ENCODE measurements around the gene MYCL.
"Not testable (repeated sequence)": the region's sequence is repeated elsewhere in the genome, so short reads cannot be mapped to it uniquely, and the experiment has no call there.

The MYCL gene

GRCh38 chr1:39890880-39891279, 10.8 kb downstream of the MYCL start:
- Mint-ChIP-seq H3K9me3 (no peaks in the 10 kb centered on the region), H3K4me1 (ENCODE audit: low read depth) (peaks cover 61% of the 10 kb centered on the region), H3K27me3 (no peaks in the 10 kb centered on the region), H3K4me3 (no peak overlapping the region), H3K27ac (peak overlapping the region; percentile 84), H3K36me3 (ENCODE audit: low read depth) (peaks cover 5% of the 10 kb centered on the region)
- intact Hi-C loops (cut with micrococcal nuclease), result loop anchor here (5.0 kb wide), 1 partner anchor 44 kb away; no protein-coding TSS in a partner anchor

GRCh38 chr1:39890273-39890672, 11.4 kb downstream of the MYCL start:
- Mint-ChIP-seq H3K27me3 (no peaks in the 10 kb centered on the region), H3K4me3 (no peak overlapping the region), H3K9me3 (no peaks in the 10 kb centered on the region), H3K36me3 (ENCODE audit: low read depth) (no peaks in the 10 kb centered on the region), H3K27ac (peak overlapping the region; percentile 84), H3K4me1 (ENCODE audit: low read depth) (peaks cover 55% of the 10 kb centered on the region)
- intact Hi-C loops (cut with micrococcal nuclease), result loop anchor here (5.0 kb wide), 1 partner anchor 43 kb away; no protein-coding TSS in a partner anchor

- Mint-ChIP-seq H3K27ac (no peak overlapping the region), H3K4me1 (ENCODE audit: low read depth) (peaks cover 42% of the 10 kb centered on the region), H3K36me3 (ENCODE audit: low read depth) (peaks cover 6% of the 10 kb centered on the region), H3K27me3 (no peaks in the 10 kb centered on the region), H3K4me3 (no peak overlapping the region), H3K9me3 (no peaks in the 10 kb centered on the region)
- intact Hi-C loops (cut with micrococcal nuclease), result no loop called here
These were observed 14.9 kb downstream of the MYCL start for GRCh38 chr1:39886757-39887231.

- Mint-ChIP-seq H3K36me3 (ENCODE audit: low read depth) (peaks cover 13% of the 10 kb centered on the region), H3K27me3 (no peaks in the 10 kb centered on the region), H3K9me3 (no peaks in the 10 kb centered on the region), H3K4me3 (no peak overlapping the region), H3K4me1 (ENCODE audit: low read depth) (peaks cover 39% of the 10 kb centered on the region), H3K27ac (no peak overlapping the region)
- intact Hi-C loops (cut with micrococcal nuclease), result no loop called here
These were observed 16.2 kb downstream of the MYCL start for GRCh38 chr1:39885516-39885915.

- Mint-ChIP-seq H3K27me3 (no peaks in the 10 kb centered on the region), H3K27ac (peak overlapping the region; percentile 90), H3K4me1 (ENCODE audit: low read depth) (peaks cover 54% of the 10 kb centered on the region), H3K36me3 (ENCODE audit: low read depth) (peaks cover 15% of the 10 kb centered on the region), H3K4me3 (peak overlapping the region; percentile 94), H3K9me3 (no peaks in the 10 kb centered on the region)
- intact Hi-C loops (cut with micrococcal nuclease), result no loop called here
These were observed 19.6 kb downstream of the MYCL start for GRCh38 chr1:39882152-39882551.

- no peak overlapping the region for H3K4me3 Mint-ChIP-seq
- peaks cover 21% of the 10 kb centered on the region for H3K36me3 Mint-ChIP-seq (ENCODE audit: low read depth)
- no peaks in the 10 kb centered on the region for H3K27me3 Mint-ChIP-seq
- peaks cover 70% of the 10 kb centered on the region for H3K4me1 Mint-ChIP-seq (ENCODE audit: low read depth)
- peak overlapping the region; percentile 74 for H3K27ac Mint-ChIP-seq
- intact Hi-C loops (cut with micrococcal nuclease), result no loop called here
- H3K9me3 Mint-ChIP-seq, result no peaks in the 10 kb centered on the region
These were observed 23.4 kb downstream of the MYCL start for GRCh38 chr1:39877980-39878956.

- intact Hi-C loops (cut with micrococcal nuclease), result no loop called here
- H3K4me1 Mint-ChIP-seq (ENCODE audit: low read depth), result peaks cover 74% of the 10 kb centered on the region
- H3K36me3 Mint-ChIP-seq (ENCODE audit: low read depth), result peaks cover 27% of the 10 kb centered on the region
- peak overlapping the region; percentile 20 for H3K4me3 Mint-ChIP-seq
- H3K27ac Mint-ChIP-seq, result peak overlapping the region; percentile 74
- no peaks in the 10 kb centered on the region for H3K9me3 Mint-ChIP-seq
- H3K27me3 Mint-ChIP-seq, result no peaks in the 10 kb centered on the region
These were observed 24.4 kb downstream of the MYCL start for GRCh38 chr1:39877231-39877778.

- no peaks in the 10 kb centered on the region for H3K9me3 Mint-ChIP-seq
These were observed 25.6 kb downstream of the MYCL start for GRCh38 chr1:39876144-39876543.

GRCh38 chr1:39872698-39873097, 29.0 kb downstream of the MYCL start:
- Mint-ChIP-seq H3K36me3 (ENCODE audit: low read depth) (peaks cover 47% of the 10 kb centered on the region), H3K4me1 (ENCODE audit: low read depth) (peaks cover 54% of the 10 kb centered on the region), H3K27me3 (no peaks in the 10 kb centered on the region), H3K4me3 (no peak overlapping the region), H3K9me3 (no peaks in the 10 kb centered on the region), H3K27ac (no peak overlapping the region)
- intact Hi-C loops (cut with micrococcal nuclease), result no loop called here

More at GRCh38 chr1:39876144-39876543, 25.6 kb downstream of the MYCL start:
- Mint-ChIP-seq H3K27ac (peak overlapping the region; percentile 74), H3K4me1 (ENCODE audit: low read depth) (peaks cover 74% of the 10 kb centered on the region), H3K4me3 (no peak overlapping the region), H3K27me3 (no peaks in the 10 kb centered on the region), H3K36me3 (ENCODE audit: low read depth) (peaks cover 26% of the 10 kb centered on the region)
- intact Hi-C loops (cut with micrococcal nuclease), result no loop called here

- intact Hi-C loops (cut with micrococcal nuclease), result no loop called here
- peaks cover 42% of the 10 kb centered on the region for H3K36me3 Mint-ChIP-seq (ENCODE audit: low read depth)
- no peak overlapping the region for H3K27ac Mint-ChIP-seq
These were observed 29.9 kb downstream of the MYCL start for GRCh38 chr1:39871796-39872195.

GRCh38 chr1:39871043-39871442, 30.7 kb downstream of the MYCL start:
- Mint-ChIP-seq H3K4me1 (ENCODE audit: low read depth) (peaks cover 39% of the 10 kb centered on the region), H3K36me3 (ENCODE audit: low read depth) (peaks cover 41% of the 10 kb centered on the region)
- H3K4me3 Mint-ChIP-seq; H3K27me3 Mint-ChIP-seq; H3K9me3 Mint-ChIP-seq; H3K27ac Mint-ChIP-seq; intact Hi-C loops (cut with micrococcal nuclease): not testable (repeated sequence)

More at GRCh38 chr1:39871796-39872195, 29.9 kb downstream of the MYCL start:
- Mint-ChIP-seq H3K4me3 (no peak overlapping the region), H3K4me1 (ENCODE audit: low read depth) (peaks cover 45% of the 10 kb centered on the region), H3K27me3 (no peaks in the 10 kb centered on the region), H3K9me3 (no peaks in the 10 kb centered on the region)

GRCh38 chr1:39869538-39870112, 32.1 kb downstream of the MYCL start:
- Mint-ChIP-seq H3K36me3 (ENCODE audit: low read depth) (peaks cover 42% of the 10 kb centered on the region), H3K4me1 (ENCODE audit: low read depth) (peaks cover 39% of the 10 kb centered on the region)
- H3K27me3 Mint-ChIP-seq; intact Hi-C loops (cut with micrococcal nuclease); H3K4me3 Mint-ChIP-seq; H3K9me3 Mint-ChIP-seq; H3K27ac Mint-ChIP-seq: not testable (repeated sequence)

GRCh38 chr1:39866767-39867166, 35.0 kb downstream of the MYCL start:
- no peak overlapping the region for H3K4me3 Mint-ChIP-seq
- H3K27me3 Mint-ChIP-seq, result no peaks in the 10 kb centered on the region
- intact Hi-C loops (cut with micrococcal nuclease), result no loop called here
- no peak overlapping the region for H3K27ac Mint-ChIP-seq
- H3K36me3 Mint-ChIP-seq (ENCODE audit: low read depth), result peaks cover 45% of the 10 kb centered on the region
- H3K9me3 Mint-ChIP-seq, result no peaks in the 10 kb centered on the region
- peaks cover 27% of the 10 kb centered on the region for H3K4me1 Mint-ChIP-seq (ENCODE audit: low read depth)

GRCh38 chr1:39865762-39866161, 36.0 kb downstream of the MYCL start:
- no peak overlapping the region for H3K27ac Mint-ChIP-seq
- intact Hi-C loops (cut with micrococcal nuclease), result loop anchor here (2.0 kb wide), 1 partner anchor 15 kb away; no protein-coding TSS in a partner anchor
- H3K36me3 Mint-ChIP-seq (ENCODE audit: low read depth), result peaks cover 47% of the 10 kb centered on the region
- peaks cover 17% of the 10 kb centered on the region for H3K4me1 Mint-ChIP-seq (ENCODE audit: low read depth)
- no peak overlapping the region for H3K4me3 Mint-ChIP-seq
- H3K9me3 Mint-ChIP-seq, result no peaks in the 10 kb centered on the region
- no peaks in the 10 kb centered on the region for H3K27me3 Mint-ChIP-seq

All from dendritic cell treated with granulocyte-macrophage colony-stimulating factor and Interleukin-4, amounts not matched to agents 40 ng/mL and 50 ng/mL, for 4 days (primary cell).